CD4-positive, alpha-beta T cell (primary cell): Measurements from ENCODE around the gene LRGUK. TPM values are rescaled to one million over a fixed set of nuclear protein-coding genes. Genes with fewer than 3 reads are reported as not detected.

ENCODE experiments used
- ATAC-seq: fragments of 200-7000 bp; cut with Tn5 transposase; one replicate; pipeline ENCODE4 v1.10.0; 2022; ENCODE audit warnings: mild to moderate bottlenecking; ENCODE audit not compliant: poor library complexity
- CTCF ChIA-PET: fragments of 350-600 bp; sonication (Branson Sonifier 250); formaldehyde crosslinking; loops from one replicate; lab custom pipeline; 2021; ENCODE audit warnings: antibody characterized with exemption, inconsistent platforms; lab: Charles Lee
- POLR2A ChIA-PET: fragments of 350-600 bp; sonication (Branson Sonifier 250); formaldehyde crosslinking; loops from one replicate; lab custom pipeline; 2021; ENCODE audit warnings: antibody characterized with exemption, inconsistent platforms; lab: Charles Lee
- DNase-seq, 14 experiments: peaks; one replicate each; pipeline ENCODE4 v3.0.0-alpha.2; 2013 to 2020; ENCODE audit warnings: mixed read lengths in 2 of 14
- H3K27ac ChIP-seq, 2 donors: one replicate each; pipeline versions ENCODE4 v1.5.1 to v1.7.0; 2013; ENCODE audit warnings: low read length in 2 of 2, low read depth in 1 of 2, mild to moderate bottlenecking in 1 of 2
- H3K27me3 ChIP-seq, 2 experiments: 1 replicate in 1 of 2; 2 replicates in 1 of 2; pipeline versions ENCODE4 v1.6.1 to v1.7.0; 2013; ENCODE audit warnings: low read length in 2 of 2, control low read depth in 1 of 2, mild to moderate bottlenecking in 1 of 2, moderate library complexity in 1 of 2; ENCODE audit not compliant: insufficient read depth in 2 of 2, control insufficient read depth in 1 of 2
- H3K36me3 ChIP-seq: one replicate; pipeline ENCODE4 v1.6.1; 2013; ENCODE audit warnings: low read length, control low read depth; ENCODE audit not compliant: insufficient read depth
- H3K4me1 ChIP-seq: one replicate; pipeline ENCODE4 v1.6.1; 2013; ENCODE audit warnings: low read length, control low read depth; ENCODE audit not compliant: insufficient read depth
- H3K4me3 ChIP-seq: one replicate; pipeline ENCODE4 v1.5.1; 2013; ENCODE audit warnings: mild to moderate bottlenecking, low read length, moderate library complexity
- H3K9me3 ChIP-seq, 2 experiments: 1 replicate in 1 of 2; 2 replicates in 1 of 2; pipeline versions ENCODE4 v1.6.1 to v1.7.0; 2013; ENCODE audit warnings: low read length in 2 of 2, mild to moderate bottlenecking in 2 of 2, control low read depth in 1 of 2, moderate library complexity in 1 of 2; ENCODE audit not compliant: control insufficient read depth in 1 of 2, insufficient read depth in 1 of 2
- H3K27ac Mint-ChIP-seq: one replicate; pipeline ENCODE4 v1.8.0; 2020; ENCODE audit warnings: mixed read lengths
- H3K27me3 Mint-ChIP-seq: one replicate; pipeline ENCODE4 v1.8.0; 2021; ENCODE audit warnings: mixed read lengths
- H3K36me3 Mint-ChIP-seq: one replicate; pipeline ENCODE4 v1.8.0; 2021; ENCODE audit warnings: low read depth, mixed read lengths
- H3K4me1 Mint-ChIP-seq: one replicate; pipeline ENCODE4 v1.8.0; 2021; ENCODE audit warnings: low read depth, mixed read lengths
- H3K4me3 Mint-ChIP-seq: one replicate; pipeline ENCODE4 v1.8.0; 2020; ENCODE audit warnings: mild to moderate bottlenecking, mixed read lengths
- H3K9me3 Mint-ChIP-seq: one replicate; pipeline ENCODE4 v1.8.0; 2020; ENCODE audit warnings: mixed read lengths
- intact Hi-C, 2 experiments: fragments of 100-400 bp; cut with DNase I in 1 of 2; cut with micrococcal nuclease in 1 of 2; formaldehyde crosslinking; loops; one replicate each; pipeline versions ENCODE4 v1.15.1 to v1.9.0; 2023 to 2025; cut with DNase I, micrococcal nuclease
- total RNA-seq, 174 experiments: library from RNA in 2 of 174; stranded (reverse) in 2 of 174; gene quantifications; one replicate each; pipeline ENCODE4 v1.2.3 and lab custom pipeline; 2021 to 2026
- TF ChIP-seq, protein P1 (sequence below): fragments of 200-600 bp; IDR thresholded peaks from one replicate; pipeline ENCODE4 v1.8.0; 2022; ENCODE audit warnings: antibody characterized with exemption, mild to moderate bottlenecking

LRGUK gene
- total RNA-seq, 2 experiments from 2014 or later: 0.20 to 0.27 TPM

DNA sequence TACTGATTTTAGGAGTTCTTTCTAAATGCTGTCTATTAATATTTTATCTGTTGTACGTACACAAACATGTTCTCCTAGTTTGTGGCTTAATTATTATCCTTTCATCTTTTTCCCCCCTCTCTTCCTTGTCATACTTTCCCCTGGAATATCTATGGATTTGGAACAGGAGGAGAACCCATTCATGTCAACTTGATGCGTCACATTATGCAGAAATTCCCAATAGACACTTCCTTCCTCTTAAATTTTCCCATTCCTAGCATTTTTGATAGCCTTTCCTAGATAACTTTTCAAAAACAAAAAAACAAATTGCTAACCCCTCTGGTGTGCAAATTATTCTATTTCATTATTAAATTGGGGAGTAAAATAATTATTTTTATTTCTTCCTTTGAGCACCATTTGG, 153.4 kb downstream of the LRGUK start:
- intact Hi-C loops: no loop called here
- no peak overlapping the region for H3K27ac Mint-ChIP-seq
- H3K4me3 ChIP-seq: no peak overlapping the region
- TF ChIP-seq, protein P1, sequence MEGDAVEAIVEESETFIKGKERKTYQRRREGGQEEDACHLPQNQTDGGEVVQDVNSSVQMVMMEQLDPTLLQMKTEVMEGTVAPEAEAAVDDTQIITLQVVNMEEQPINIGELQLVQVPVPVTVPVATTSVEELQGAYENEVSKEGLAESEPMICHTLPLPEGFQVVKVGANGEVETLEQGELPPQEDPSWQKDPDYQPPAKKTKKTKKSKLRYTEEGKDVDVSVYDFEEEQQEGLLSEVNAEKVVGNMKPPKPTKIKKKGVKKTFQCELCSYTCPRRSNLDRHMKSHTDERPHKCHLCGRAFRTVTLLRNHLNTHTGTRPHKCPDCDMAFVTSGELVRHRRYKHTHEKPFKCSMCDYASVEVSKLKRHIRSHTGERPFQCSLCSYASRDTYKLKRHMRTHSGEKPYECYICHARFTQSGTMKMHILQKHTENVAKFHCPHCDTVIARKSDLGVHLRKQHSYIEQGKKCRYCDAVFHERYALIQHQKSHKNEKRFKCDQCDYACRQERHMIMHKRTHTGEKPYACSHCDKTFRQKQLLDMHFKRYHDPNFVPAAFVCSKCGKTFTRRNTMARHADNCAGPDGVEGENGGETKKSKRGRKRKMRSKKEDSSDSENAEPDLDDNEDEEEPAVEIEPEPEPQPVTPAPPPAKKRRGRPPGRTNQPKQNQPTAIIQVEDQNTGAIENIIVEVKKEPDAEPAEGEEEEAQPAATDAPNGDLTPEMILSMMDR: no peak
- peaks cover 53% of the 10 kb centered on the region for H3K27me3 Mint-ChIP-seq
- no peaks in the 10 kb centered on the region for H3K36me3 Mint-ChIP-seq
- no peak overlapping the region for H3K4me3 Mint-ChIP-seq
- no peaks in the 10 kb centered on the region for H3K36me3 ChIP-seq
- H3K27me3 ChIP-seq: peaks cover 5 to 14% of the 10 kb centered on the region in 2 experiments
- ATAC-seq: no peak
- H3K4me1 Mint-ChIP-seq: no peaks in the 10 kb centered on the region
- ChIA-PET CTCF (no interaction called here), POLR2A (no interaction called here)
- H3K9me3 Mint-ChIP-seq: no peaks in the 10 kb centered on the region
- H3K4me1 ChIP-seq: no peaks in the 10 kb centered on the region
- no peak overlapping the region for H3K27ac ChIP-seq
- H3K9me3 ChIP-seq: no peaks in the 10 kb centered on the region
- no peak for DNase-seq

DNA sequence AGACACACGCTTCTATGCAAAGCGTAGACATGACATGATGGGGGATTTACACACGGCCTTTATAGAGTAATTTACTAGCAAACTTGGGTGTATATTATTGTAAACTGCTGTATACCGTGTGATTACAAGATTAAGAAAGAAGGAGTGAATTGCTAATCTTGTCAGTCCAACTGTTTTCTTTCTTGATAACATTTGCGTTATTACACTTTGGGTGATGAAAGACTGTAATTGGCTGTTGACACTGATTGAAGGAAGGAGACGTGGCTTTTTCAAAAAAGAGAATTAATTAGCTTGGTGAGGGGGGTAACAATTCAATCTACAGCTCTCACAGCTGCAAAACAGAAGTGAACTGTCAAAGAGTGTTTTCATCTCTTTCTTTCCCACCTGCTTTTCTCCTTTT, 156.9 kb downstream of the LRGUK start:
- no peaks in the 10 kb centered on the region for H3K36me3 ChIP-seq
- no peak for DNase-seq
- POLR2A ChIA-PET: no interaction called here
- no peaks in the 10 kb centered on the region for H3K27me3 ChIP-seq
- no peaks in the 10 kb centered on the region for H3K4me1 ChIP-seq
- no peaks in the 10 kb centered on the region for H3K4me1 Mint-ChIP-seq
- no peak overlapping the region for H3K27ac Mint-ChIP-seq
- H3K27ac ChIP-seq: no peak overlapping the region
- peaks cover 31% of the 10 kb centered on the region for H3K27me3 Mint-ChIP-seq
- TF ChIP-seq, protein P1: no peak
- H3K4me3 ChIP-seq: no peak overlapping the region
- no peaks in the 10 kb centered on the region for H3K9me3 ChIP-seq
- no peaks in the 10 kb centered on the region for H3K36me3 Mint-ChIP-seq
- H3K4me3 Mint-ChIP-seq: no peak overlapping the region
- ATAC-seq: no peak
- CTCF ChIA-PET: no interaction called here
- intact Hi-C loops: no loop called here
- H3K9me3 Mint-ChIP-seq: no peaks in the 10 kb centered on the region

DNA sequence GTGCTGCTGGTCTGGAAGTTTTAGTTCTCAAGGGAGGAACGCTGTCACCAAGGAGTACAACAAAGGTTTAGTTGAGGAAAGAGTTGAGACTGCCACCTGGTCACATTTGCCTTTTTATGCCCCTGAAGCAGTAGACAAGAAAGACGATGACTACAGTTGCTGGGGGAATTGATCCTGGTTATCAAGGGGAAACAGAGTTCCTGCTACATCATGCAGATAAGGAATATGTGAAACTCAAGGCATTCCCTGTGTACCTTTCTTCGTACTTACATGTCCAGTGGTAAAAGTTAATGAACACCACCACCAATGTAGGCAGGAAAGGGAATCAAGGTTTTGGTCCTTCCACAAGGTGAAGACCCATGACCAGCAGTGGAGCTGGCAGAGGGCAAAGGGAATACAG, 157.8 kb downstream of the LRGUK start:
- DNase-seq (no peak), ATAC-seq (no peak)
- no peaks in the 10 kb centered on the region for H3K4me1 Mint-ChIP-seq
- TF ChIP-seq, protein P1: no peak
- ChIA-PET POLR2A (no interaction called here), CTCF (no interaction called here)
- no peaks in the 10 kb centered on the region for H3K9me3 ChIP-seq
- no peaks in the 10 kb centered on the region for H3K27me3 ChIP-seq
- H3K27ac ChIP-seq: no peak overlapping the region
- H3K27ac Mint-ChIP-seq: no peak overlapping the region
- H3K36me3 ChIP-seq: no peaks in the 10 kb centered on the region
- H3K27me3 Mint-ChIP-seq: peaks cover 22% of the 10 kb centered on the region
- H3K4me3 Mint-ChIP-seq: no peak overlapping the region
- no peaks in the 10 kb centered on the region for H3K36me3 Mint-ChIP-seq
- intact Hi-C loops: no loop called here
- H3K4me3 ChIP-seq: no peak overlapping the region
- no peaks in the 10 kb centered on the region for H3K4me1 ChIP-seq
- no peaks in the 10 kb centered on the region for H3K9me3 Mint-ChIP-seq
